SH-SY5Y (cell line): ENCODE results near the gene GNE.

Source experiments
- GATA2 ChIP-seq: IDR thresholded peaks from 2 replicates; pipeline ENCODE4 v1.6.1; 2011; ENCODE audit warnings: mild to moderate bottlenecking, low read depth, low read length
- GATA3 ChIP-seq: IDR thresholded peaks from 2 replicates; pipeline ENCODE4 v1.6.1; 2011; ENCODE audit warnings: low read depth, mild to moderate bottlenecking, low read length, moderate library complexity

DNA sequence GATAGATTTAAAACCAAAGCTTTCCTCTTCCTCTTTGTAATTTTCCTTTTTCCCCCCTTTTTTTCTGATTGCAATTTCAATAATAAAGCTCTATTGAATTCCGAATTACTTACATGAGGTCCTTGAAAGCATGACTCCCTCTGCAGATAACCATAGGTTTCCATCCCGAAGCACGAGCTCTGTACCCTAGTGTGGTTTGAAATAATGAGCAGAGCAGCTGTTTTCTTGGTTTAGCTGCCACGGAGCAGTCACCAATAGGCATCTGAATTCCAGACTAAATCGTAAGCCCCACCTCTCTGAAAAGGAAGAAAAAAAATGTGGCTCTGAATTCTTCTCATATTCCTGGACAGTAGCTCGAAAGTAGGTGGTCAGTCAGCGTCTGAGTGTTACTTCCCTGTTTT lies 18.5 kb upstream of the GNE start:
- TF ChIP-seq GATA2 = no peak
- no peak for TF ChIP-seq GATA3
